H1 (cell line): Measurements from ENCODE around the gene DDR2. TPM values are rescaled to one million over a fixed set of nuclear protein-coding genes. Genes with fewer than 3 reads are reported as not detected.

Source experiments
- CTCF ChIA-PET: fragments of 300-600 bp; sonication (Branson Sonifier 250); formaldehyde crosslinking; loops from one replicate; lab custom pipeline; 2021; ENCODE audit not compliant: partially characterized antibody; lab: Charles Lee
- POLR2A ChIA-PET: fragments of 300-600 bp; sonication (Branson Sonifier 250); formaldehyde crosslinking; loops from one replicate; lab custom pipeline; 2021; ENCODE audit warnings: inconsistent platforms; ENCODE audit not compliant: partially characterized antibody; lab: Charles Lee
- DNase-seq, 2 experiments: peaks; one replicate each; pipeline versions ENCODE4 v3.0.0 to v3.0.0-alpha.2; 2010 to 2022; ENCODE audit warnings: low spot score in 2 of 2, low read depth in 1 of 2, mixed read lengths in 1 of 2
- FAIRE-seq: peaks from 2 replicates; lab custom pipeline; 2011; peaks lifted over from hg19 to GRCh38; lab: Jason Lieb, UNC
- H2AFZ ChIP-seq: 2 replicates; pipeline ENCODE4 v1.8.1; 2012; ENCODE audit warnings: low read length, inconsistent platforms
- H2AK5ac ChIP-seq: 2 replicates; pipeline ENCODE4 v1.6.1; 2013; ENCODE audit warnings: low read depth, low read length
- H2BK120ac ChIP-seq: replicated peaks from 2 replicates; pipeline ENCODE3; 2013; ENCODE audit warnings: low read depth, low read length, inconsistent platforms
- H2BK12ac ChIP-seq: 2 replicates; pipeline ENCODE4 v1.6.1; 2013; ENCODE audit warnings: low read depth, low read length
- H2BK15ac ChIP-seq: 2 replicates; pipeline ENCODE4 v1.6.1; 2013; ENCODE audit warnings: low read length
- H2BK20ac ChIP-seq: 2 replicates; pipeline ENCODE4 v1.6.1; 2013; ENCODE audit warnings: low read length
- H2BK5ac ChIP-seq: 2 replicates; pipeline ENCODE4 v1.6.1; 2013; ENCODE audit warnings: low read depth, low read length
- H3K14ac ChIP-seq: 2 replicates; pipeline ENCODE4 v1.6.1; 2013; ENCODE audit warnings: inconsistent platforms; ENCODE audit not compliant: insufficient read length
- H3K18ac ChIP-seq: 2 replicates; pipeline ENCODE4 v1.6.1; 2013; ENCODE audit warnings: low read length; ENCODE audit errors: extremely low read depth
- H3K23ac ChIP-seq: 2 replicates; pipeline ENCODE4 v1.6.1; 2013; ENCODE audit warnings: inconsistent platforms; ENCODE audit not compliant: insufficient read length
- H3K23me2 ChIP-seq: 2 replicates; pipeline ENCODE4 v1.6.1; 2013; ENCODE audit warnings: low read depth, low read length
- H3K27ac ChIP-seq: 2 replicates; pipeline ENCODE4 v1.6.1; 2011; ENCODE audit warnings: low read depth, low read length, inconsistent platforms
- H3K27me3 ChIP-seq, 4 experiments: replicated peaks in 1 of 4; 1 replicate in 1 of 4; 2 replicates in 3 of 4; pipeline versions ENCODE4 v1.6.1 to v1.8.1; 2011 to 2013; ENCODE audit warnings: low read length in 3 of 4, mild to moderate bottlenecking in 3 of 4, inconsistent platforms in 2 of 4, mixed read lengths in 2 of 4, moderate library complexity in 1 of 4; ENCODE audit not compliant: control insufficient read depth in 3 of 4, insufficient read depth in 3 of 4; ENCODE audit errors: extremely low read depth in 1 of 4
- H3K36me3 ChIP-seq, 4 experiments: 2 replicates each; pipeline versions ENCODE4 v1.6.1 to v1.8.1; 2011 to 2013; ENCODE audit warnings: mild to moderate bottlenecking in 4 of 4, low read length in 3 of 4, moderate library complexity in 2 of 4, control low read depth in 1 of 4, inconsistent platforms in 1 of 4; ENCODE audit not compliant: insufficient read depth in 4 of 4, control insufficient read depth in 2 of 4
- H3K4ac ChIP-seq: replicated peaks from 2 replicates; pipeline ENCODE3; 2013; ENCODE audit warnings: low read length, low read depth, mixed read lengths, inconsistent platforms; ENCODE audit not compliant: insufficient read length
- H3K4me1 ChIP-seq, 4 experiments: replicated peaks in 1 of 4; 1 replicate in 1 of 4; 2 replicates in 3 of 4; pipeline versions ENCODE4 v1.6.1 to v1.8.1; 2011 to 2013; ENCODE audit warnings: low read length in 3 of 4, inconsistent platforms in 2 of 4, mixed read lengths in 1 of 4; ENCODE audit not compliant: insufficient read depth in 4 of 4, control insufficient read depth in 3 of 4
- H3K4me2 ChIP-seq, 2 experiments: 2 replicates each; pipeline versions ENCODE4 v1.6.1 to v1.8.1; 2011 to 2013; ENCODE audit warnings: low read depth in 2 of 2, low read length in 2 of 2, control low read depth in 1 of 2, inconsistent platforms in 1 of 2, mild to moderate bottlenecking in 1 of 2; ENCODE audit not compliant: insufficient read depth in 1 of 2
- H3K4me3 ChIP-seq, 4 experiments: fragments of 200-600, 300-600 bp in 1 of 4; sonication (generic), shearing (Covaris generic), sonication (Bioruptor Twin) in 1 of 4; 2 replicates each; pipeline versions ENCODE4 v1.5.1 to v1.8.1; 2011 to 2016; ENCODE audit warnings: low read length in 4 of 4, low read depth in 3 of 4, control low read depth in 2 of 4, inconsistent platforms in 2 of 4, mild to moderate bottlenecking in 2 of 4, mixed read lengths in 1 of 4, moderate library complexity in 1 of 4; ENCODE audit not compliant: insufficient read depth in 2 of 4; ENCODE audit errors: extremely low read depth in 1 of 4
- H3K56ac ChIP-seq: replicated peaks from 2 replicates; pipeline ENCODE3; 2013; ENCODE audit warnings: low read depth, mild to moderate bottlenecking, mixed read lengths, low read length, inconsistent platforms; ENCODE audit not compliant: insufficient read length
- H3K79me1 ChIP-seq: 2 replicates; pipeline ENCODE4 v1.6.1; 2013; ENCODE audit warnings: low read depth, low read length, control low read depth
- H3K79me2 ChIP-seq, 2 experiments: 2 replicates each; pipeline versions ENCODE4 v1.6.1 to v1.8.1; 2012 to 2013; ENCODE audit warnings: low read length in 2 of 2, mild to moderate bottlenecking in 2 of 2, inconsistent platforms in 1 of 2; ENCODE audit not compliant: insufficient read depth in 2 of 2, control insufficient read depth in 1 of 2
- H3K9ac ChIP-seq, 4 experiments: replicated peaks in 1 of 4; 1 replicate in 1 of 4; 2 replicates in 3 of 4; pipeline versions ENCODE4 v1.6.1 to v1.8.1; 2011 to 2013; ENCODE audit warnings: low read depth in 3 of 4, low read length in 3 of 4, control low read depth in 2 of 4, mild to moderate bottlenecking in 2 of 4, moderate library complexity in 2 of 4, inconsistent platforms in 1 of 4; ENCODE audit errors: extremely low read depth in 1 of 4
- H3K9me3 ChIP-seq, 2 experiments: 2 replicates each; pipeline versions ENCODE4 v1.6.1 to v1.8.1; 2012 to 2013; ENCODE audit warnings: mild to moderate bottlenecking in 2 of 2, moderate library complexity in 2 of 2, control low read depth in 1 of 2, inconsistent platforms in 1 of 2, low read depth in 1 of 2, low read length in 1 of 2, mixed read lengths in 1 of 2; ENCODE audit not compliant: insufficient read depth in 2 of 2
- H4K20me1 ChIP-seq, 2 experiments: replicated peaks in 1 of 2; 2 replicates each; pipeline versions ENCODE3 to v1.8.1; 2011 to 2013; ENCODE audit warnings: inconsistent platforms in 2 of 2, low read length in 2 of 2, mild to moderate bottlenecking in 1 of 2; ENCODE audit not compliant: insufficient read depth in 2 of 2, control insufficient read depth in 1 of 2
- H4K5ac ChIP-seq: 2 replicates; pipeline ENCODE4 v1.6.1; 2013; ENCODE audit warnings: low read length, low read depth, mixed read lengths, inconsistent platforms; ENCODE audit not compliant: insufficient read length
- H4K8ac ChIP-seq: 2 replicates; pipeline ENCODE4 v1.8.0; 2013; ENCODE audit warnings: mild to moderate bottlenecking, moderate library complexity, low read length, inconsistent platforms; ENCODE audit not compliant: insufficient read depth; ENCODE audit errors: extremely low read depth
- H4K91ac ChIP-seq: replicated peaks from 2 replicates; pipeline ENCODE3; 2013; ENCODE audit warnings: low read length, mixed read lengths, inconsistent platforms; ENCODE audit not compliant: insufficient read length
- ASH2L ChIP-seq: fragments of 200-600, 300-600 bp; sonication (generic); IDR thresholded peaks from one replicate; pipeline ENCODE4 v1.7.1; 2017; ENCODE audit warnings: low read length
- ATF2 ChIP-seq: IDR thresholded peaks from 2 replicates; pipeline ENCODE4 v1.6.1; 2012; ENCODE audit warnings: low read length, inconsistent platforms
- GABPA ChIP-seq: IDR thresholded peaks from 2 replicates; pipeline ENCODE4 v1.6.1; 2011; ENCODE audit warnings: mild to moderate bottlenecking, low read length, moderate library complexity, borderline replicate concordance; ENCODE audit not compliant: insufficient read depth
- KDM1A ChIP-seq: fragments of 200-600, 300-600 bp; sonication (generic); IDR thresholded peaks from 2 replicates; pipeline ENCODE4 v1.7.1; 2016; ENCODE audit warnings: mild to moderate bottlenecking, low read length, borderline replicate concordance
- MAX ChIP-seq: IDR thresholded peaks from 2 replicates; pipeline ENCODE4 v1.6.1; 2012; ENCODE audit warnings: inconsistent platforms
- RAD21 ChIP-seq, 2 experiments: IDR thresholded peaks in 1 of 2; conservative IDR thresholded peaks in 1 of 2; 2 replicates each; pipeline ENCODE4 v1.6.1; 2011; ENCODE audit warnings: low read depth in 2 of 2, low read length in 2 of 2, improper control_type of control experiment in 1 of 2, inconsistent platforms in 1 of 2, mild to moderate bottlenecking in 1 of 2, moderate library complexity in 1 of 2
- RBBP5 ChIP-seq: IDR thresholded peaks from 2 replicates; pipeline ENCODE4 v1.7.1; 2012; ENCODE audit warnings: low read depth, mild to moderate bottlenecking, inconsistent platforms, low read length, moderate library complexity, borderline replicate concordance
- RXRA ChIP-seq: IDR thresholded peaks from 2 replicates; pipeline ENCODE4 v1.6.1; 2011; ENCODE audit warnings: low read depth, mild to moderate bottlenecking, low read length, moderate library complexity; ENCODE audit not compliant: insufficient read depth
- SP1 ChIP-seq: IDR thresholded peaks from 2 replicates; pipeline ENCODE4 v1.6.1; 2011; ENCODE audit warnings: low read depth, low read length
- SP2 ChIP-seq: IDR thresholded peaks from 2 replicates; pipeline ENCODE4 v1.6.1; 2012; ENCODE audit warnings: mild to moderate bottlenecking, low read length, inconsistent platforms
- SUZ12 ChIP-seq: fragments of 200-600 bp; sonication (generic); IDR thresholded peaks from 2 replicates; pipeline ENCODE4 v1.6.1; 2012; ENCODE audit warnings: mild to moderate bottlenecking, inconsistent platforms, low read length, moderate library complexity, mixed read lengths
- TCF12 ChIP-seq: IDR thresholded peaks from 2 replicates; pipeline ENCODE4 v1.6.1; 2011; ENCODE audit warnings: low read depth, mild to moderate bottlenecking, low read length
- WGBS, 2 experiments: shearing (Covaris generic) in 1 of 2; methylation state at CpG; one replicate each; pipeline versions ENCODE4 v1.1.6 to v1.1.7; 2013 to 2015; ENCODE audit warnings: low lambda C conversion rate in 2 of 2, mixed read lengths in 2 of 2, inconsistent platforms in 1 of 2, low coverage in 1 of 2, missing lambda C conversion rate in 1 of 2; ENCODE audit not compliant: insufficient replicate concordance in 2 of 2, insufficient coverage in 1 of 2, insufficient read length in 1 of 2; ENCODE audit errors: extremely low coverage in 1 of 2, missing lambda C conversion rate in 1 of 2; 5-methylcytosine and 5-hydroxymethylcytosine counted together
- polyA plus RNA-seq, 7 experiments: library from polyadenylated mRNA; depleted of rRNA in 3 of 7; stranded (reverse) in 5 of 7; unstranded in 2 of 7; fragments of >200 nt in 5 of 7; fragments of 200-250 nt in 2 of 7; gene quantifications; 1 replicate in 5 of 7; 2 replicates in 1 of 7; 4 replicates in 1 of 7; pipeline versions ENCODE4 v1.2.1 to v1.2.3, GENCODE V29; 2011 to 2013; ENCODE audit warnings: missing spikeins in 2 of 7, mixed read lengths in 2 of 7
- total RNA-seq: library from RNA; stranded (reverse); fragmentation: NEBNext Ultra II Directional; extraction: Animal tissue kit (Norgen Biotek cat#: 25700); gene quantifications from 2 replicates; pipeline ENCODE4 v1.2.1, GENCODE V29; 2021

Gene DDR2
- total and polyA plus RNA-seq, 2 of the 8 experiments (the other 6 are each of a cell fraction or from before 2014, with no cell fraction given), result 1.00 to 2.1 TPM

GRCh38 chr1:162832470-162832869 is 200.2 kb downstream of the DDR2 start:
- H2BK12ac ChIP-seq, result no peak overlapping the region
- FAIRE-seq (no peak), DNase-seq (no peak)
- H4K8ac ChIP-seq, result no peak overlapping the region
- CTCF ChIA-PET, result interaction anchor here (1.0 to 2.1 kb wide), 7 partner anchors 12 to 484 kb away, joined by 3 to 8 read pairs (median 3); no protein-coding TSS in a partner anchor
- no peaks in the 10 kb centered on the region for H3K27me3 ChIP-seq
- no peak overlapping the region for H4K5ac ChIP-seq
- WGBS, 2 experiments, result 82% methylated on average over 3 of the region's 3 CpGs; no CpG with 5 or more reads in 1 of the 2 experiments
- no peak overlapping the region for H3K18ac ChIP-seq
- H3K23ac ChIP-seq, result no peak overlapping the region
- H3K79me1 ChIP-seq, result no peaks in the 10 kb centered on the region
- no peak overlapping the region for H3K9ac ChIP-seq
- POLR2A ChIA-PET, result interaction anchor here (1.3 kb wide), 1 partner anchor 9 kb away, joined by 3 read pairs; no protein-coding TSS in a partner anchor
- H2AFZ ChIP-seq, result no peak overlapping the region
- H3K4me3 ChIP-seq, result no peak overlapping the region
- no peak overlapping the region for H2BK5ac ChIP-seq
- H2BK120ac ChIP-seq, result no peak overlapping the region
- no peaks in the 10 kb centered on the region for H3K36me3 ChIP-seq
- no peak overlapping the region for H3K4me2 ChIP-seq
- H3K4me1 ChIP-seq, result 0 out of 7 replicates have a peak, but pooled peaks cover 0 to 2% (median 0%) of the 10 kb centered on the region in 4 experiments
- no peak overlapping the region for H4K91ac ChIP-seq
- H2BK20ac ChIP-seq, result no peak overlapping the region
- no peak overlapping the region for H3K56ac ChIP-seq
- no peak overlapping the region for H2BK15ac ChIP-seq
- no peaks in the 10 kb centered on the region for H3K9me3 ChIP-seq
- H3K27ac ChIP-seq, result no peak overlapping the region
- H4K20me1 ChIP-seq, result no peaks in the 10 kb centered on the region
- no peaks in the 10 kb centered on the region for H3K79me2 ChIP-seq
- H2AK5ac ChIP-seq, result no peak overlapping the region
- no peak overlapping the region for H3K4ac ChIP-seq
- H3K23me2 ChIP-seq, result no peaks in the 10 kb centered on the region
- no peak overlapping the region for H3K14ac ChIP-seq
- TF ChIP-seq ASH2L, result no peak
- no peak for TF ChIP-seq ATF2
- no peak for TF ChIP-seq SP2
- no peak for TF ChIP-seq SP1
- TF ChIP-seq SUZ12, result no peak
- no peak for TF ChIP-seq RBBP5
- no peak for TF ChIP-seq KDM1A
- no peak for TF ChIP-seq GABPA
- no peak for TF ChIP-seq TCF12
- no peak for TF ChIP-seq RXRA
- TF ChIP-seq MAX, result no peak
- TF ChIP-seq RAD21 (IDR thresholded peaks at IDR 0.05 in 1 of 2, conservative IDR thresholded peaks at IDR 0.05 in 1 of 2; ENCODE audit: low read depth in 2 of 2, low read length in 2 of 2), result no peak
